HepG2 (cell line): Measurements from ENCODE around the gene NLRC4. TPM values are rescaled to one million over a fixed set of nuclear protein-coding genes. Genes with fewer than 3 reads are reported as not detected.

Experiments used
- ATAC-seq: fragments of 200-7000 bp; cut with Tn5 transposase; 3 replicates; pipeline ENCODE4 v1.9.1; 2020; ENCODE audit warnings: mild to moderate bottlenecking, moderate library complexity
- BruUV-seq: library from RNA; stranded (reverse); fragments of 400-500 nt; replicated peaks from 2 replicates; lab custom pipeline; 2021; lab: Mats Ljungman, UMichigan
- CTCF ChIA-PET: fragments of 300-600 bp; formaldehyde crosslinking; extraction: SDS; loops from one replicate; lab custom pipeline; 2021; ENCODE audit warnings: low total read pairs, inconsistent platforms, low intra/inter-chr PET ratio; lab: Yijun Ruan, JAX
- POLR2A ChIA-PET: fragments of 350-600 bp; sonication (Branson Sonifier 250); formaldehyde crosslinking; loops from one replicate; lab custom pipeline; 2020; ENCODE audit warnings: antibody characterized with exemption, inconsistent platforms; lab: Yijun Ruan, JAX
- DNase-seq: peaks from one replicate; pipeline ENCODE4 v3.0.0-alpha.2; 2015; ENCODE audit warnings: low spot score
- FAIRE-seq: peaks from 3 replicates; lab custom pipeline; 2011; peaks lifted over from hg19 to GRCh38; lab: Jason Lieb, UNC
- H2AFZ ChIP-seq: one replicate; pipeline ENCODE4 v1.6.1; 2011; ENCODE audit warnings: low read length, inconsistent platforms
- H3K27ac ChIP-seq: fragments of 300-600 bp; 3 replicates; pipeline ENCODE4 v1.8.0; 2011; ENCODE audit warnings: mixed run types, mild to moderate bottlenecking, mixed read lengths, low read length, inconsistent platforms; ENCODE audit not compliant: insufficient read depth; ENCODE audit errors: extremely low read length
- H3K27me3 ChIP-seq, 2 experiments: fragments of 200-600 bp in 1 of 2; 2 replicates in 1 of 2; 3 replicates in 1 of 2; pipeline versions ENCODE4 v1.6.0 to v1.8.0; 2011; ENCODE audit warnings: low read length in 2 of 2, mild to moderate bottlenecking in 2 of 2, moderate library complexity in 2 of 2, inconsistent platforms in 1 of 2; ENCODE audit not compliant: insufficient read depth in 2 of 2, control insufficient read depth in 1 of 2
- H3K36me3 ChIP-seq, 2 experiments: fragments of 200-600 bp in 1 of 2; replicated peaks in 1 of 2; 2 replicates in 1 of 2; 3 replicates in 1 of 2; pipeline versions ENCODE4 v1.5.1 to v1.8.0; 2011; ENCODE audit warnings: low read length in 2 of 2, inconsistent platforms in 1 of 2; ENCODE audit not compliant: insufficient read depth in 2 of 2, control insufficient read depth in 1 of 2
- H3K4me1 ChIP-seq: 2 replicates; pipeline ENCODE4 v1.5.1; 2012; ENCODE audit warnings: low read length, inconsistent platforms; ENCODE audit not compliant: insufficient read depth
- H3K4me2 ChIP-seq: 2 replicates; pipeline ENCODE4 v1.6.0; 2011; ENCODE audit warnings: low read depth, low read length, inconsistent platforms
- H3K4me3 ChIP-seq, 3 experiments: fragments of 200-600 bp in 1 of 3; sonication (generic), shearing (Covaris generic) in 1 of 3; replicated peaks in 1 of 3; 2 replicates each; pipeline ENCODE4 v1.5.1; 2011 to 2016; ENCODE audit warnings: low read length in 3 of 3, inconsistent platforms in 2 of 3, low read depth in 2 of 3, mild to moderate bottlenecking in 2 of 3, control low read depth in 1 of 3, mixed read lengths in 1 of 3; ENCODE audit not compliant: insufficient read depth in 1 of 3
- H3K79me2 ChIP-seq: one replicate; pipeline ENCODE4 v1.6.1; 2011; ENCODE audit warnings: low read length, inconsistent platforms; ENCODE audit not compliant: insufficient read depth
- H3K9ac ChIP-seq: 2 replicates; pipeline ENCODE4 v1.6.0; 2011; ENCODE audit warnings: mild to moderate bottlenecking, low read depth, low read length, inconsistent platforms; ENCODE audit not compliant: insufficient read depth
- H3K9me3 ChIP-seq: 2 replicates; pipeline ENCODE4 v1.5.1; 2012; ENCODE audit warnings: mild to moderate bottlenecking, low read length
- H4K20me1 ChIP-seq: 2 replicates; pipeline ENCODE4 v1.6.0; 2011; ENCODE audit warnings: inconsistent platforms, mild to moderate bottlenecking, low read length, moderate library complexity; ENCODE audit not compliant: insufficient read depth
- ARHGAP35 ChIP-seq: sonication (generic); formaldehyde crosslinking; IDR thresholded peaks from 2 replicates; pipeline ENCODE4 v1.9.0; 2022; ENCODE audit warnings: mild to moderate bottlenecking, inconsistent platforms, moderate library complexity, missing genetic modification reagents, borderline replicate concordance
- EEA1 ChIP-seq: sonication (generic); formaldehyde crosslinking; IDR thresholded peaks from 2 replicates; pipeline ENCODE4 v1.5.1; 2020; ENCODE audit warnings: mild to moderate bottlenecking, missing genetic modification reagents, borderline replicate concordance
- ISL2 ChIP-seq: sonication (generic); formaldehyde crosslinking; IDR thresholded peaks from 2 replicates; pipeline ENCODE4 v1.5.0; 2020; ENCODE audit warnings: missing genetic modification reagents
- NAIF1 ChIP-seq: sonication (generic); formaldehyde crosslinking; IDR thresholded peaks from 2 replicates; pipeline ENCODE4 v1.5.0; 2020; ENCODE audit warnings: mild to moderate bottlenecking, missing genetic modification reagents, borderline replicate concordance
- TBP ChIP-seq: sonication (generic); formaldehyde crosslinking; IDR thresholded peaks from 2 replicates; pipeline ENCODE4 v1.5.0; 2020; ENCODE audit warnings: missing genetic modification reagents
- WGBS: methylation state at CpG from one replicate; pipeline ENCODE4 v1.1.6; 2017; ENCODE audit warnings: low lambda C conversion rate; 5-methylcytosine and 5-hydroxymethylcytosine counted together
- in situ Hi-C: cut with HindIII; loops from 2 replicates; pipeline ENCODE4 v1.10.0; 2017; ENCODE audit warnings: low pct_unique_long_range_greater_than_20kb; ENCODE audit not compliant: extremely low pct_ligation_motif_present
- intact Hi-C: fragments of 100-400 bp; cut with micrococcal nuclease; formaldehyde crosslinking; loops from one replicate; pipeline ENCODE4 v1.10.0; 2022; ENCODE audit not compliant: unreplicated experiment
- polyA plus RNA-seq, 8 experiments: library from polyadenylated mRNA; depleted of rRNA in 3 of 8; stranded (reverse) in 7 of 8; unstranded in 1 of 8; fragments of >200 nt; fragmentation: Illumina TruSeq in 4 of 8; extraction: Trizol in 4 of 8; gene quantifications; 2 replicates each; pipeline versions ENCODE4 v1.2.1 to v1.2.3, GENCODE V29; 2011 to 2016; ENCODE audit warnings: low read depth in 4 of 8, missing spikeins in 1 of 8, mixed read lengths in 1 of 8; ENCODE audit not compliant: insufficient read depth in 1 of 8
- total RNA-seq, 5 experiments: library from RNA; depleted of rRNA; stranded (reverse); fragments of >200 nt; fragmentation: Illumina TruSeq; extraction: Trizol; gene quantifications; 2 replicates each; pipeline ENCODE4 v1.2.3, GENCODE V29; 2016; ENCODE audit warnings: low read depth in 1 of 5
- TF ChIP-seq, protein P1 (sequence below): sonication (generic); formaldehyde crosslinking; IDR thresholded peaks from 2 replicates; pipeline ENCODE4 v1.4.0; 2020; ENCODE audit warnings: mild to moderate bottlenecking, missing genetic modification reagents
- TF ChIP-seq, protein P2 (sequence below): fragments of 450-650 bp; IDR thresholded peaks from 2 replicates; pipeline ENCODE4 v1.6.1; 2017; ENCODE audit warnings: mild to moderate bottlenecking
- TF ChIP-seq, protein P3 (sequence below): sonication (generic); formaldehyde crosslinking; IDR thresholded peaks from 2 replicates; pipeline ENCODE4 v1.4.0; 2020; ENCODE audit warnings: missing genetic modification reagents
- TF ChIP-seq, protein P4 (sequence below): sonication (generic); formaldehyde crosslinking; IDR thresholded peaks from 2 replicates; pipeline ENCODE4 v1.4.0; 2020; ENCODE audit warnings: missing genetic modification reagents

NLRC4 gene
- total and polyA plus RNA-seq, 2 of the 13 experiments (the other 11 are each of a cell fraction or from before 2014, with no cell fraction given): 0.15 to 0.29 TPM

DNA sequence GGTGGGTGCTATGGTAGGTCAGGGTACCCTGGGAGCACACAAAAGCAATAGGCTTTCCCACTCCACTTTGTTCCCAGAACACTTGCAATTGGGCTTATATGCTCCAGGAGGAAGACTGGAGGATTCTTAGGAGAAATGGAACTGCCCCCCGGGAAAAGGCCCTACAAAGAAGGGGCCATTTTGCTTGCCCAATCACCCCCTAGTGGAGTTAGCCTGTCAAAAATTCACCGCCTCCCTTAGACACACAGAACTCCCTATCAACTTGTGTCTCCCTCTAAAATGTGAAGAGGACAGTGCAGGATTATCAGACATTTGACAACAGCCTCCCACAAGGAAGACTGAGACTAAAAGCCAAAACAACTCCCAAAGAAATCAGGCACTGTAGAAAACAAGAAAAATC is 36.5 kb downstream of the NLRC4 start:
- H3K27ac ChIP-seq: no peak overlapping the region
- H3K27me3 ChIP-seq: no peaks in the 10 kb centered on the region
- no peak for ATAC-seq
- WGBS: 56% methylated on average over 2 of the region's 2 CpGs
- H3K4me2 ChIP-seq: no peak overlapping the region
- H3K4me1 ChIP-seq: peaks cover 17% of the 10 kb centered on the region
- no peak for DNase-seq
- POLR2A ChIA-PET: interaction anchor here (1.1 kb wide), 1 partner anchor 39 kb away, joined by 4 read pairs; no protein-coding TSS in a partner anchor
- no TSS peak for BruUV-seq
- no peaks in the 10 kb centered on the region for H3K9me3 ChIP-seq
- H4K20me1 ChIP-seq: no peaks in the 10 kb centered on the region
- no peak overlapping the region for H3K9ac ChIP-seq
- CTCF ChIA-PET: no interaction called here
- TF ChIP-seq, protein P1, sequence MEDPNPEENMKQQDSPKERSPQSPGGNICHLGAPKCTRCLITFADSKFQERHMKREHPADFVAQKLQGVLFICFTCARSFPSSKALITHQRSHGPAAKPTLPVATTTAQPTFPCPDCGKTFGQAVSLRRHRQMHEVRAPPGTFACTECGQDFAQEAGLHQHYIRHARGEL: no peak
- TF ChIP-seq ARHGAP35: no peak
- FAIRE-seq: no peak
- intact Hi-C loops: no loop called here
- H3K36me3 ChIP-seq: peaks cover 2 to 4% of the 10 kb centered on the region in 2 experiments; a peak in 4 of 5 replicates
- no peak overlapping the region for H3K4me3 ChIP-seq
- in situ Hi-C loops: no loop called here
- no peak overlapping the region for H2AFZ ChIP-seq
- H3K79me2 ChIP-seq: no peaks in the 10 kb centered on the region

DNA sequence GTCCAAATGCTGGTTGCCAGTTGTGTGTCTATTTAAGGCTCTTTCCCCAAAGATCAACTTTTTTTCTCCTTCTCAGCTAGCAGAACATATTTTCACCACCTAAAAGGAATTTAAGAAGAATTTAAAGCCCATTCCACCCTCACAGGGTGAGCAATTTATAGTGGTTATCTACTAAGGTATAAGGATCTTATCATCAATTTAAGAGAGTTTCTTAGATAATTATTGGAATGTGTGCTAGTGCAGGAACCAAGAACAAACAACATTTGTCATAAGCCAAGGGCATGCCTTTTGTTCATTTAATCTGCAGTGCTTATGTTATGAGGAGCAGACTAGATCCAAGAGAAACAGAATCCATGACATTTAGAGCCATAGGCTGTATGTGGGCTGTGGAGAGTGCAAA is 37.2 kb downstream of the NLRC4 start:
- Histone ChIP-seq H3K4me1 (peaks cover 11% of the 10 kb centered on the region), H3K27me3 (no peaks in the 10 kb centered on the region), H3K27ac (no peak overlapping the region), H3K9ac (no peak overlapping the region), H3K79me2 (no peaks in the 10 kb centered on the region), H3K36me3 (peaks cover 7 to 11% of the 10 kb centered on the region in 2 experiments), H4K20me1 (no peaks in the 10 kb centered on the region), H3K9me3 (no peaks in the 10 kb centered on the region), H3K4me2 (no peak overlapping the region), H3K4me3 (no peak overlapping the region), H2AFZ (no peak overlapping the region)
- POLR2A ChIA-PET: no interaction called here
- CTCF ChIA-PET: no interaction called here
- no peak for DNase-seq
- intact Hi-C loops (no loop called here), in situ Hi-C loops (no loop called here)
- BruUV-seq: no TSS peak
- FAIRE-seq: no peak
- TF ChIP-seq EEA1 (CRISPR knock-in tag): no peak
- TF ChIP-seq, protein P2, sequence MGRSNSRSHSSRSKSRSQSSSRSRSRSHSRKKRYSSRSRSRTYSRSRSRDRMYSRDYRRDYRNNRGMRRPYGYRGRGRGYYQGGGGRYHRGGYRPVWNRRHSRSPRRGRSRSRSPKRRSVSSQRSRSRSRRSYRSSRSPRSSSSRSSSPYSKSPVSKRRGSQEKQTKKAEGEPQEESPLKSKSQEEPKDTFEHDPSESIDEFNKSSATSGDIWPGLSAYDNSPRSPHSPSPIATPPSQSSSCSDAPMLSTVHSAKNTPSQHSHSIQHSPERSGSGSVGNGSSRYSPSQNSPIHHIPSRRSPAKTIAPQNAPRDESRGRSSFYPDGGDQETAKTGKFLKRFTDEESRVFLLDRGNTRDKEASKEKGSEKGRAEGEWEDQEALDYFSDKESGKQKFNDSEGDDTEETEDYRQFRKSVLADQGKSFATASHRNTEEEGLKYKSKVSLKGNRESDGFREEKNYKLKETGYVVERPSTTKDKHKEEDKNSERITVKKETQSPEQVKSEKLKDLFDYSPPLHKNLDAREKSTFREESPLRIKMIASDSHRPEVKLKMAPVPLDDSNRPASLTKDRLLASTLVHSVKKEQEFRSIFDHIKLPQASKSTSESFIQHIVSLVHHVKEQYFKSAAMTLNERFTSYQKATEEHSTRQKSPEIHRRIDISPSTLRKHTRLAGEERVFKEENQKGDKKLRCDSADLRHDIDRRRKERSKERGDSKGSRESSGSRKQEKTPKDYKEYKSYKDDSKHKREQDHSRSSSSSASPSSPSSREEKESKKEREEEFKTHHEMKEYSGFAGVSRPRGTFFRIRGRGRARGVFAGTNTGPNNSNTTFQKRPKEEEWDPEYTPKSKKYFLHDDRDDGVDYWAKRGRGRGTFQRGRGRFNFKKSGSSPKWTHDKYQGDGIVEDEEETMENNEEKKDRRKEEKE: no peak
- TF ChIP-seq, protein P3, sequence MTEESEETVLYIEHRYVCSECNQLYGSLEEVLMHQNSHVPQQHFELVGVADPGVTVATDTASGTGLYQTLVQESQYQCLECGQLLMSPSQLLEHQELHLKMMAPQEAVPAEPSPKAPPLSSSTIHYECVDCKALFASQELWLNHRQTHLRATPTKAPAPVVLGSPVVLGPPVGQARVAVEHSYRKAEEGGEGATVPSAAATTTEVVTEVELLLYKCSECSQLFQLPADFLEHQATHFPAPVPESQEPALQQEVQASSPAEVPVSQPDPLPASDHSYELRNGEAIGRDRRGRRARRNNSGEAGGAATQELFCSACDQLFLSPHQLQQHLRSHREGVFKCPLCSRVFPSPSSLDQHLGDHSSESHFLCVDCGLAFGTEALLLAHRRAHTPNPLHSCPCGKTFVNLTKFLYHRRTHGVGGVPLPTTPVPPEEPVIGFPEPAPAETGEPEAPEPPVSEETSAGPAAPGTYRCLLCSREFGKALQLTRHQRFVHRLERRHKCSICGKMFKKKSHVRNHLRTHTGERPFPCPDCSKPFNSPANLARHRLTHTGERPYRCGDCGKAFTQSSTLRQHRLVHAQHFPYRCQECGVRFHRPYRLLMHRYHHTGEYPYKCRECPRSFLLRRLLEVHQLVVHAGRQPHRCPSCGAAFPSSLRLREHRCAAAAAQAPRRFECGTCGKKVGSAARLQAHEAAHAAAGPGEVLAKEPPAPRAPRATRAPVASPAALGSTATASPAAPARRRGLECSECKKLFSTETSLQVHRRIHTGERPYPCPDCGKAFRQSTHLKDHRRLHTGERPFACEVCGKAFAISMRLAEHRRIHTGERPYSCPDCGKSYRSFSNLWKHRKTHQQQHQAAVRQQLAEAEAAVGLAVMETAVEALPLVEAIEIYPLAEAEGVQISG: no peak
- TF ChIP-seq TBP: no peak
- no peak for TF ChIP-seq ISL2 (CRISPR knock-in tag)
- no peak for TF ChIP-seq NAIF1
- TF ChIP-seq, protein P4, sequence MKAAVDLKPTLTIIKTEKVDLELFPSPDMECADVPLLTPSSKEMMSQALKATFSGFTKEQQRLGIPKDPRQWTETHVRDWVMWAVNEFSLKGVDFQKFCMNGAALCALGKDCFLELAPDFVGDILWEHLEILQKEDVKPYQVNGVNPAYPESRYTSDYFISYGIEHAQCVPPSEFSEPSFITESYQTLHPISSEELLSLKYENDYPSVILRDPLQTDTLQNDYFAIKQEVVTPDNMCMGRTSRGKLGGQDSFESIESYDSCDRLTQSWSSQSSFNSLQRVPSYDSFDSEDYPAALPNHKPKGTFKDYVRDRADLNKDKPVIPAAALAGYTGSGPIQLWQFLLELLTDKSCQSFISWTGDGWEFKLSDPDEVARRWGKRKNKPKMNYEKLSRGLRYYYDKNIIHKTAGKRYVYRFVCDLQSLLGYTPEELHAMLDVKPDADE (CRISPR knock-in tag): no peak
- no peak; the same call in 2 of the 3 replicates for ATAC-seq
